Vagina (tissue), 2 donors: Measurements from ENCODE around the gene CTNNA3.

Experiments
- POLR2A ChIP-seq, 2 donors: fragments of 450-650 bp; IDR thresholded peaks; one replicate each; pipeline ENCODE4 v1.6.1; 2017; ENCODE audit warnings: antibody characterized with exemption in 2 of 2, mild to moderate bottlenecking in 2 of 2, moderate library complexity in 2 of 2
- POLR2AphosphoS5 ChIP-seq, 2 donors: sonication (generic); formaldehyde crosslinking; IDR thresholded peaks; one replicate each; pipeline ENCODE4 v1.9.0; 2017; ENCODE audit warnings: antibody characterized with exemption in 2 of 2, mild to moderate bottlenecking in 2 of 2, low read depth in 1 of 2; ENCODE audit not compliant: insufficient read depth in 1 of 2
- TF ChIP-seq, protein P1 (sequence below), 3 experiments: fragments of 450-650 bp in 2 of 3; fragments of 200-600 bp in 1 of 3; sonication (generic) in 1 of 3; IDR thresholded peaks; one replicate each; pipeline ENCODE4 v1.5.1; 2017 to 2019; ENCODE audit warnings: antibody characterized with exemption in 3 of 3, mild to moderate bottlenecking in 2 of 3, moderate library complexity in 2 of 3

DNA sequence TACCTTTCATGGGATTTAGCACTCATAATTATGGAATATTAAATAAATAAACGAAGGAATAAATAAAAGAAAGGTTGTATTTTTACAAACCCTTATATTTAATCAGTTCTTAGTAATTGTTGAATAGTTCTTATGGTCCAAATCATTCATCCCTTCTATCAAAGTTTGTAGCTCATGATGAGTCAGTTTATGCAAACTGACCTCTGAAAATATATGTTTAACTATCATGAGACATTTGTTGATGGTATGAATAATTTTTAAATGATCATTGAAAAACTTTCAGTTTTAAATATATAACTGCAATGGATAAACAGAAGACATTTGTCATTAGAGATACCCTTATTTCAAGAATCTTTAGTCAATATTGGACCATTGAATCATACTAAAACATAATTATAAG, 1181.3 kb downstream of the CTNNA3 start:
- TF ChIP-seq, protein P1, sequence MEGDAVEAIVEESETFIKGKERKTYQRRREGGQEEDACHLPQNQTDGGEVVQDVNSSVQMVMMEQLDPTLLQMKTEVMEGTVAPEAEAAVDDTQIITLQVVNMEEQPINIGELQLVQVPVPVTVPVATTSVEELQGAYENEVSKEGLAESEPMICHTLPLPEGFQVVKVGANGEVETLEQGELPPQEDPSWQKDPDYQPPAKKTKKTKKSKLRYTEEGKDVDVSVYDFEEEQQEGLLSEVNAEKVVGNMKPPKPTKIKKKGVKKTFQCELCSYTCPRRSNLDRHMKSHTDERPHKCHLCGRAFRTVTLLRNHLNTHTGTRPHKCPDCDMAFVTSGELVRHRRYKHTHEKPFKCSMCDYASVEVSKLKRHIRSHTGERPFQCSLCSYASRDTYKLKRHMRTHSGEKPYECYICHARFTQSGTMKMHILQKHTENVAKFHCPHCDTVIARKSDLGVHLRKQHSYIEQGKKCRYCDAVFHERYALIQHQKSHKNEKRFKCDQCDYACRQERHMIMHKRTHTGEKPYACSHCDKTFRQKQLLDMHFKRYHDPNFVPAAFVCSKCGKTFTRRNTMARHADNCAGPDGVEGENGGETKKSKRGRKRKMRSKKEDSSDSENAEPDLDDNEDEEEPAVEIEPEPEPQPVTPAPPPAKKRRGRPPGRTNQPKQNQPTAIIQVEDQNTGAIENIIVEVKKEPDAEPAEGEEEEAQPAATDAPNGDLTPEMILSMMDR (IDR thresholded peaks at IDR 0.05) = no peak
- TF ChIP-seq POLR2AphosphoS5 (IDR thresholded peaks at IDR 0.05; ENCODE audit: insufficient read depth in 1 of 2, low read depth in 1 of 2) (no peak), POLR2A (IDR thresholded peaks at IDR 0.05) (no peak)
